RPMI8226 (cell line): ENCODE measurements around the gene EHBP1.

Source experiments
- DNase-seq: peaks from one replicate; pipeline ENCODE4 v3.0.0-alpha.2; 2015

Gene EHBP1

DNA sequence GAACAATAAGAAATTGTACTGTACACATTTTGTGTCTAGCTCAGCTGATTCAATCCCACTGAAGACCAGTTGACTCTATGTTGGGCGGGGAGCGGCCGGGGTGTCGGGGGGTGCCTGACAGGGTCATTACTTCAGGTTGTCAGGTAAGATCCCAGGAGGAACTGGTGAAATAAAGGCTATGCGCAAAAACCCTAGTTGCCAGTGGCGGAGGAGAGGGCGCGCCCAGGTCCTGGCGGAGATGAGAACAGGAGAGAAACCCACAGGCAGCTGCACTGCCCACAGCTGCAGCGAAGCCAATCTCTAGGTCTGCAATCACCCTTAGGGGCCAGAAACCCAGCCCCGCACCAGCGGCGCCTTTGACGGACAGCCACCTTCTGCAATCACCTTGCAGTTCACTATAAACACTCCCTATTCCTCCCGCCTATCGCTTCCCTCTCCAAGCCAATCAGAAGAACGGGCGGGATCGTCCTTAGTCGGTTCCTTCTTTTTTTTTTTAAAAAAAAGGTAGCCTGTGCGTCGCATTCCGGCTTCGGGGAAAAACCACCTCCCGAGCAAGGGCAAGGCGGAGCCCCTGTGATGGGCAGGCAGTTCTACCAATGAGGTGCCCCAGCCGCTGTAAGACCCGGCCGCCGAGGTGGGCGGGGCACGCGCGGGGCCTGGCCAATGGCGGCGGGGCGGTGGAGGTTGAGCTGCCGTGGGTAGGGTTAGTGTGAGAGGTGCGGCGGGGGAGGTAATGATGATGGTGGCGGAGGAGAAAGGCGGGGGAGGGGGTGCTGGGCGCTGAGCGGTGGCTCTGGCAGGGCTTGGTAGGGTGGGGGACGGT lies at the start of gene EHBP1:
EHBP1 (plus strand) TSS at position 707 of the 823 bp plus-strand sequence. CDS start 1,479 bp downstream, outside the sequence.
- DNase-seq = peak; percentile 98

DNA sequence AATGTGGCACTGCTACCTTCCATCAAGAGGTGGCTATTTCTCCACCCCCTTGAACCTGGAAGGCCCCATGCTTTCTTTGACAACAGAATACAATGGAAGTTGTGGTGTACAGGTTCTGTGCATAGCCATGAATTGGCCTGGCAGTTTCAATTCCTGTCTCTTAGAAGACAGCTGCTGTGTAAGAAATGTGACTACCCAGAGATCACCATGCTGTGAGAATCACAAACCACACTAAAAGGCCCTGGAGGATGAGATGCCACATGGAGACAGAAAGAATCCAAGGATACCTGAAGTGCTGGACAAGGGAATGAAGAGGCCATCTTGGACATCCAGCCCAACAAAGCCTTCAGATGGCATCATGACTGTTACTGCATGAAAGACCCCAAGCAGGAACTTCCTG lies 47.7 kb upstream of the EHBP1 start:
- DNase-seq = peak; percentile 13

DNA sequence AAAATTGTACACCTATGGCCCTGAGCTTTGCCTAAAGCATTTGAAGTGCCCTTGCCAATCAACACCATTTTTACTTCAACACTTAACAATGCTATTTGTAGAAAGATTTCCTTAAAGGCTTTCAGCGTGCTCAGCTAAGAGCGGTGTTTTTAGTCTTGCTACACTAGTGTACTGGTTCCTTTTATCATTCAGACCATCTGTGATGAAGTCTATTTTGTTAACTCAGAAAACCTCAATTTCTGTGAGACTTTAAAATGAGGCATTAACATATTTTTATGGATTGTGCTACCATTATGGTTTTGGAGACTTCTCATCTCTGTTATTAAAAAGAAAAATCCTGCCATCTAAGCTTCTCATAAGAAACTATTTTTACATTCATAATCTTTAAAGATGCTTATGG lies 46.6 kb upstream of the EHBP1 start:
- no peak for DNase-seq

DNA sequence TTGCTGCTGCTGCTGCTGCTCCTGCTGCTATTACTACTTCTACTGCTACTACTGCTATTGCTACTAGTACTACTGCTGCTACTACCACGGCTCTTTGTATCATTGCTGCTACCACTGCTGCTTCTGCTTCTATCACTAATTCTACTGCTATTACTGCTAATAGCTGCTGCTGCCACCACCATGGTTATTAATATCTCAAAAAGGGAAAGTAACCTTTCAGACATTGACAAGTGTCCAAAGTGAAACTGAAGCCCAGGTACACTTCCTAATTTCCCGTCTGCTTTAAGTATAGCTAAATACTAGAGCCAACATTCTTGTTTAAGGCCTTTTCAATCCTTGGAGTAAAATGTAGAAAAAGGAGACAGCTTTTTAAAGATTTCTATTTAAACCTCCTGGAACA lies 45.4 kb upstream of the EHBP1 start:
- peak; percentile 31 for DNase-seq

DNA sequence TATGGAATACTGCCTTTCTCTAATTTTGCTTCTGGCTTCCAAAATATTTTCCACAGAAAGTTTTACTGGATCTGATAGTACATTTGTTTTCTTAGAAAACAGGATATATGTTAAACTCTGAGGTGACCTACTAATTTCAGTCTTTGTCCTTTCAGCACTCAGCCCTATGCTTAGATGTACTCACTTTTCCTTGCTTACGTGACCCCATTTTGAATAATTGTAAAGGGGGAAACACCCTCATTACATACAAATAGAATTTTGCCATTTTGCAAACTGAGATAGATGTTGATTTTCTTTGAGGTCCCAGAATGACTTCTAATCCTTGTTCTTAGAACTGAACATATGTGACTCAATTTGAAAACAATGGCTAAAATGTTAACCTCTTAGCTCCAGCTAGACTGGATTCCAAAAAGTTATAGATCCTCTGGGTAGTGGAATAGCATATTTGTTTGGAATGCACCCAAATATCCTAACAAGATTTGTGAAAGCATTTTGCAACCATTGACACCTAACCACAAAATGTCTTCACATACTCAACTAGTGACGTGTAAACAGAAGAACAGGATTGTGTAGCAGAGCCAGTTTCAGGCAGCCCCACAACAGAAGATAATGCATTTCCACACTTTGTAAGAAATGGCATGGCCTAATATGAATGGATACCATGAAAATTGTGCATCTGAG lies 44.8 kb upstream of the EHBP1 start:
- DNase-seq = no peak

DNA sequence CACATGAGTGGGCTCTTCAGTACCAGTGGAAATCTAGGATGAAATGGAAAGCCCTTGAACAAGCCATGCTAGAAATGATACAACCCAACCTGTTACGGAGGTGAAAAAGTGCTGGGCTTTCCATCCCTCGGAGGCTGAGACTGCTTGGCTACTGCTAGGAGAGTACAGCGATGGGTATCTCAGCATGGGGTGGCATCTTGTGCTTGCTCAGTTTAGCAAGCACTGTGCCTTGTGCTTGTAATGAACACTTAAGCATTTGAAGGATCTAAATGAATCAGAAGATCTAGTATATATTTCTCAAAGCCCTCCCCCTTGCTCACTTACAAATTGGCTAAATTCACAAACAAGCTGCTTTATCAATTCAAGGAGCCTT lies 44.3 kb upstream of the EHBP1 start:
- DNase-seq = no peak

DNA sequence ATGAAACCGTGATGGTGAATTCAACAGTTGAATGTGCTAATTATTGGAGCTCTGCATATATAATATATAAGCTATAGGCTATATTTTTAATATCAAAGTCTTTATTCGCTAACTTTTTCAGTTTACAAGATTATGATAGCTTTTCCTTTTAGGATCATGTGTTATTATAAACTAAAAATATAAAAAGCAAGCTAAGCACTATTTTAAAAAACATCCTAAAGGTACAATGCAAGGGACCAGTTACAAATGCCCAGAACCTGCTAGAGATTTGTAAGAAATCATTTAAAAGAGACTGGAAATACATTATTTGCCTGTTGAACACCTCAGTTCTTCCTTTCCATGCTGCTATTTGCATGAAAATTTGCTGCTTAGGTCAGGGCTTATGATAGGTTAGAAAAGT lies 43.4 kb upstream of the EHBP1 start:
- DNase-seq = no peak

DNA sequence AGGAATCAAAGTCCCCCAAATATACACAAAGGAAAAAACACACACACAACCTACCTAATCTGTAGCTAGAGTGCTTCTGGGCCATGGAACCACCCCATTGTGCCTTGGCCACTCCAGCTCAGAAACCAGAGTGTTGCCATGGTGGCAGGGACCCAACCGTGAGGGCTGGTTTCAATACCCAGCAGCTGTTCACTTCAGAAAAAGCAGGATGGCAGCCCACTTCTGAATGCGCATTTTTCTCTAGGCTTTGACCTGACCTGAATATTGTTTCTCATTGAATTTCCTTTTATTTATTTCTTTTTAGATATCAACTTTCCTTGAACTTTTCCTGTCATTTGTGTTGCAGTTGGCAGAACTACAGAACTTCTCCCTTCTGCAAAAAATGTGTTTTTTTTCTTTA lies 43.0 kb upstream of the EHBP1 start:
- DNase-seq = peak; percentile 11

DNA sequence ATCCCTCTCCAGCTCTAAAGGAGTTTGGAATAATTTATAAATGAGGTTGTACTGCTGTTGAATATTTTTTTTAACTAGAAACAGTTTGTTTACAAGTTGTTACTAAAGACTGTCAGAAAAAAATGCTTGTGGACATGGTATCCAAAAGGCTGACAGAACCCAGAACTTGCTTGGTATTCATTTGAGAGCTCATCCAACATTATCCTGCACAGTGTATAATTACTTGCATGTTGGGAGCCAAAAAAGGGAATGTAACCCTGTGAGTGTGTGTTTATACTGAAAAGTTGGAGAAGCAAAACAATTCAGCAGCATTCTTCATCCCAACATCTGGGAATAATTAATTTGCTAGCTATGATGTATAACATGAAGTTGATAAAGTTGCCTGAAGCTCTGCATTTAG lies 42.1 kb upstream of the EHBP1 start:
- no peak for DNase-seq

DNA sequence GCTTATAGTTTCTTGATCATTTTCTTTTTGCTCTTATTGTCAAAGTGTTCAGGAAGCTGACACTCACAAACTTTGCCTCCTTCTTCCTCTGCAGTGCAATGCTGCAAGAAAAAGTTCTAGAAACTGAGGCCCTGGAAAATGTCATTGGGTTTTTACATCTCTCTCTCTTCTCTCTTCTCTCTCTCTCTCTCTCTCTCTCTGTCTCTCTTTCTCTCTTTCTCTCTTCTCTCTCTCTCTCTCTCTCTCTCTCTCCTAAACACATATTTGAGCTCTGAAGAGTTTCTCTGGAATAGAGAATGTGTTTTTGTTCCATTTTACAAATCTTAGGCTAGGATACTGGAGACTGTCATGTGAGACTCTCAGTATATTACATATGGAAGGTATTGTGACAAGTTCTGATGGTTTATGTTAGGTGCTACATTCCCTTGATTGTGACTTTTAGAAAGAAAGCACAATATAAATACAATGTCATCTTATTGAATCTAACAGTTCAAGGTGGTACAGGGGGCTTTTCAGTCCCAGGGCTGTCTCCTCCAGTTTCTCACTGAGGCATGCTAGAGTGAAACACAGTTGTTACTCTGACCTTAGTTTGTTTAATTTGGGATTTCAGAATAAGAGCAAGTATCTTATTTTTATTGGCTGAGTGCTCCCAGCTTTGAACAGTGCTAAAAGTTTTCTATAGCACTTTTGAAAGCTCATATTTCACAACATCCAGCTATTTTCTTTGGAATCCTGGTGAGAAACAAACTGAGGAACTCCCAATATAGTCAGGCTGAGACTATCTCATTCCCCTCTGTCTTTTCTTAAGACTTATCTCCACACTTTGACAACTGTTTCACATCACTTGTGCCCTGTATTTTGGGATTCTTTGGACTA lies 41.4 kb upstream of the EHBP1 start:
- DNase-seq = no peak

DNA sequence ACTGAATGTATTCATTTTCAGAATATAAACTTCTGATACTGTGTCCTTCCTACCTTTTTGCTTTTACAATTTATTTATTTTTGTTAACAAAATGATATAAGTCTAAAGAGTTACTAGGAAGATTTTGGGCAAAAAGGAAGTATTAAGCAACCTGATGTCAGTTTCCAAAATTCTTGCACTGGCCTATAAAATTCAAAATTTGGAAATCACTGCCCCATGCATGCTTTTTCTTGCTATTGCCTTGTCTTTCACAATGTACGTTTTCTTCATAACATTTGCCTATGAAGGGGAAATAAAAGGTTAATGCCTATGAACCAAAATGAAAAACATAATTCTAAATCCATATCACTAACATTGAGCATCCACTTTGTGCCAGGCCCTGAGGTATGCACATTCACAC lies 40.1 kb upstream of the EHBP1 start:
- no peak for DNase-seq

DNA sequence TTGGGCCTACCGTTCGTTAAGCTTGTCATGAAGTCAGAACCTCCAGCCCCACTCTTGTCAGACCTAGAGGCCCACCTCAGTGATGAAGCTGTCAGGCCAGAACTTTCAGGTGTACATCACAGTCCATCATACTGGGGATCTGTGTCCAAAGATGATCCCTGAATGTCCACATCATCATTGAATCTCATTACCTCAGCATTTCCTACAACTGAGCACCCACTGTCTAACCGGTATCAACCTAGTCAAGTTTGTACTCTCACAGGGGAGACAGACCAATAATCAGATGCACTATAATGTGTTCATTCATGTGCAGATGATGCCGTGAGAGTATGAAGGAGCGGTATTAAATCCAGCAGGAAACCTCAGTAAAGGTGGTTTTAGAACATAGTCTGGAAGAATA lies 36.3 kb upstream of the EHBP1 start:
- DNase-seq = no peak

DNA sequence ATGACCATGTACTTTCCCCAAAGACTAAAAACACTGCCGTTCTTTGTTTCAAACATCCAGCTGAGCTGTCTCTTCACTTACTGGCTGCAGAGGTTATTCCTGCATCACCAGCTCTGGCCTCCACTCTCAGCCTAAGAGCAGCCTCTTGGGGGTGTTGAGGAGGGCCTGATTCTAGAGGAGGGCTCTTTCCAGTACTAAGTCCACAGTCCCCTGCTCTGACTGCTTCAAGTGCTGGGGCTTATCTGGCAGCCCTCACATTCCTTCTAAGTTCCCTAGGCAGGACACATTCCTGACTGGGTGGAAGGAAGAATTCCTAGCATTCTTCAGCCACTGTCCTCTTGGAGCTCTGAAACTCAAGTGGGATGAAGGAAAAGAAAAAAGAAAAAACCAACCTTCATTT lies 32.9 kb upstream of the EHBP1 start:
- DNase-seq = no peak

DNA sequence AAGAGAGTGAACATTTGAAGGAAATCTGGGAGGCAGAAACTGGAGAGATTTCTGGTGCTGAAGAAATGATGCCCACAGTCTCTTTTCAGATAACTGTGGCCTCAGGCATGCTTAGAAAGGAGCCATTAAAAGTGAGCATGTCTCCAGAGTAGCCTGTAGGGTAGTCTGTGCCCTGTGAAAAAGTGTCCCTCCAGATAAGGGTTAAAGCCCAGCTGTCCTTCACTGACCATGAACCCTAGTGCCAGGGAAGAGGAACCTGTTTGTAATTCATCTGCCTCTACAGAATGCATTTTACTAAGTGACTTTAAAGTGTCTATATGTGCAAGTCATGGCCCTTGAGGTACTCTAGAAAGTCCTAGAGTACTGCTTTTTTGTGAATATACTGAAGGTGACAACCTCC lies 30.5 kb upstream of the EHBP1 start:
- no peak for DNase-seq

DNA sequence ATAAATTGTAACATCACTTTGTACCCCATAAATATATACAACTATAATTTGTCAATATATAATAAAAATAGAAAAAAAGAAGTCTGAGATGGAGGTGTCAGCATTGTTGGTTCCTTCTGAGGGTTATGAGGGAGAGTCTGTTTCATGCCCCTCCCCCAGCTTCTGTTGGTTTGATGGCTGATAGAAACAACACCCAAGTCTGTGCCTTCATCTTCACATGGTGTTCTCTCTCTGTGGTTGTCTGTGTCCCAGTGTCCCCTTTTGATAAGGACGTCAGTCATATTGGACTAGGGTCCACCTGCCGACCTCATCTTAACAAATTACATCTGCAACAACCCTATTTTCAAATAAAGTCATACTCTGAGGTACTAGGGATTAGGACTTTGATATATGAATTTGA lies 20.3 kb upstream of the EHBP1 start:
- DNase-seq = no peak

DNA sequence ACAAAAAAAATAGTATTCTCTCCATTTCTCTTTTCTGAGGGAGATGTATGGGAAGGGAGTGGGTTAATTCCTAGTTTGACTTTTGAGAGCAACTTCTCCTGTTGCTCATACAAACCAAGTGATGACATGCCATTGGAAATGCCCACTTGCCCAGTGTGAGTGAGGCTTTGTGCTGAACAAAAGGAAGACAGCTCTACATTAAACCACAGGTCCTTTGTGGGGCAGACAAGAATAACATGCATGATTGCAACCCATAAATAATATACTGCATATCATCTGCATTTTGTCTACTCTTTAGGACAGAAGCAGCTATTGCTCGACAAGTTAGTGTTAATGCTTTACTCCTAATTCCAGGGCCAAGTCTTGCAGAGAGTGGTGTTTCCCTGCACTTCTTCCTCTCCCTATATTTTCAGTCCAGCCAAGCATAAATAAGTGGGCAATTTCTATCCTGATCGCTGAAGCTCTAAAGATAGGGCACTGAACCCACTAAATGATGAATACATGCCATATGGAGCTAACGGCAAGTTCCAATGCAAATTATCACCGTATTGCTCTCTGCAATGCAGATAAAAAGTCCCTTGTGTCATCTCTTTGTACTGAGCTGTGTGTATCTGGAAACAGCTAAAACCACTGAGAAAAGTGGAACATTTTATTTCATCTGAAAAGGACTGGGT lies 19.4 kb upstream of the EHBP1 start:
- DNase-seq = no peak

DNA sequence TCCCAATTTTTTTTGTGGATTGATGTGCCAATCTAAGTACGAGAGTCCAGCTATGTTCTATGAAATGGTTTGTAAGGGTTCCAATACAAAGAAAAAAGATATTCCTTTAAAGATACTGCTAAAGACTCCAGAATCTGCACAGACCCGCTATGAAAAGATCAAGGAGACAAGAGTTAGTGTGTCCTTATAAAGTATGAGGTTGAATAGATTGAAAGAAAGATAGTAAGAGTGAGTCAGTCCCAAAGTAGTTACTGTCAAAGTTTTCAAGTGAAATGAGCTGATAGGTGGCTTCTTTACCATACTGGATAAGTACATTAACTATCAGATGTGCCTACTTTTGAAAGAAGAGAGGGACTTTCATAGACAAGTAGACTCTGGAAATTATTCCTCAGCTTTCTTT lies 17.9 kb upstream of the EHBP1 start:
- no peak for DNase-seq

DNA sequence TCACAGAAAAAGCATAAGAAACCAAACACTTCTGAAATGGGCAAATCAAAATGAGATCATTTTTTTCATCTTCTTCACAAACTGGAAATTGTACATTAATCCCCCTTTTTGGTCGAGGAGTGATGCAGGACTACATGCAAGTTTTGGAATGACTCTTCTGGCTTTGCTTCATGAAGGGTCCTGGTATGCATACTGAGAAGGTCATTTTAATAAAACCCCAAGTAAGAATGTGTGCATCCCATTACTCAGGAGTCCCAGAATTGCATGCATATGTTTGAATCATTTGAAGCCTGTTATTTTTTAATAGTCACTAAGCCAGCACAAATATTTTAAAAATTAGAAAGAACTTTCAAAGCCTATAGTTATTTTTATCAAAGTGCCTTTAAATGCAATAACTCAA lies 16.7 kb upstream of the EHBP1 start:
- no peak for DNase-seq

DNA sequence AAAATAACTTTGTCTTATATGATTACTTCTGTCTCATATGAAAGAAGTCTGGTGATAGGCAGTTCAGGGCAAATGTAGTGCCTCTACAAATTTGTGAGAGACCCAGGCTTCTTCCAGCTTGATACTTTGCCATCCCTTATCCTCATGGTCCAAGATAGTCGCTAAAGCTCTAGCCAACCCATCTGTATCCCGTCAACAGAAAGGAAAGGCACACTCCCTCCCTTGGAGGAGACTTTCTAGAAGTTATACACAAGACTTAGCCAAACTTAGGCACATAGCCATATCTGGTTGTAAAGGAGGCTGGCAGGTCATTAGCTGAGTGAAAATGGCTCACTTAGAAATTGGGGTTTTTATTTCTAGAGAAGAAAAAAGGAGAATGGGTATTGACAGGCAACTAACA lies 14.3 kb upstream of the EHBP1 start:
- DNase-seq = no peak

DNA sequence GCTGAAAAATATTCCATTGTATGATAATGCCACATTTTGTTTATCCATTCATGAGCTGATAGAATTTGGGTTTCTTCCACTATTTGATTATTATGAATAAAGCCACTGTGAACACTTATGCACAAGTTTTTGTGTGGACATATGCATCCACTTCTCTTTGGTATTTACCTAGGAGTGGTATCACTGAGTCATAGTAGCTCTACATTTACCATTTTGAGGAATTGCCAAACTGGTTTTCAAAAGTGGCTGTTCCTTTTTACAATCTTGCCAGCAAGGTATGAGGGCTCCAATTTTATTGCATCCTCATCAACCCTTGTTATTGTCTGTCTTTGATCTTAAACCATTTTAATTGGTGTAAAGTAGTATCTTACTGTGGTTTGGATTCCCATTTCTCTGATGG lies 13.3 kb upstream of the EHBP1 start:
- DNase-seq = no peak

DNA sequence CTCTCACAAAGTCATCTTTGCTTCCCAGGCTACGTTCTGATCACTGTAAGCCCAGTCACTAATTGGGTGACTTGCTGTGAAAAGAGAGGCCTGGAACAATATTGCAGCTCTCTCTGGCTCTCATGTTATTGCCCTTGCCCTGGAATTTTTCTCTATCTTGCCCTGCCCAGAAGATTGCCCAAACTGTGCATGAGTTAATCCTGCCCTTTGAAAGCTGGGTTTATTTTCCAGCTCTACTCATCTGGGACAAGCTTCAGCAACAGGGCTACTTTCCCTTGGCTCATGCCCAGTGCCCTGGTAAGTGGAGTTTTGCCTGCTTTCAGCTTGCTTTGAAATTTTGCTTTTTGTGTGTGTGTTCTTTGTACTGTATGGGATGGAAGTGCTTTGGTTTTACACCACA lies 6.9 kb upstream of the EHBP1 start:
- no peak for DNase-seq

DNA sequence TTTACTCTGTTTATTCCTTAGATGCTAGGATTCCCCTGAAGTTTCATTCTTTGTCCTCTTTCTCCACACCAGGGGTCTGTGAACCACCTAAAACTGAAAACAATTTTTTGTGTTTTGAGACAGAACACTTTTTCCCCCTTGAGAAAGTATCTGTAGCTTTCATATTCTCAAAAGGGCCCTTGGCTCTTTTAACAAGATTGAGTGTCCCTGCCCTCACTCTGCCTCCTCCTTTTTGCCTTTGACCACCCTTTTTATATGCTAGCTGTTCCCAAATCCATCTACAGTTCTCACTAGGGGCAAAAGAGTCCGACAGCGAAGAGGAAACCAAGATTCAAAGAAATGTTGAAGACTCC lies 883 bp upstream of the EHBP1 start:
- DNase-seq = no peak
